G401.6 (cell line): ENCODE data around the gene ACSF2.
"Not testable (repeated sequence)": the region's sequence is repeated elsewhere in the genome, so short reads cannot be mapped to it uniquely, and the experiment has no call there.

Experiments
- FAIRE-seq: peaks from 2 replicates; lab custom pipeline; 2012; peaks lifted over from hg19 to GRCh38; lab: Jason Lieb, UNC

Gene ACSF2

GRCh38 chr17:50407921-50408320 lies 18.1 kb upstream of the ACSF2 start:
- FAIRE-seq = no peak

GRCh38 chr17:50412188-50412732 lies 13.8 kb upstream of the ACSF2 start:
- FAIRE-seq = no peak

- no peak for FAIRE-seq
Measured at GRCh38 chr17:50414808-50415207, 11.2 kb upstream of the ACSF2 start.

- not testable (repeated sequence) for FAIRE-seq
Measured at GRCh38 chr17:50419577-50419976, 6.4 kb upstream of the ACSF2 start.

GRCh38 chr17:50420419-50421112 lies 5.5 kb upstream of the ACSF2 start:
- FAIRE-seq = no peak

GRCh38 chr17:50421308-50422051 lies 4.5 kb upstream of the ACSF2 start:
- FAIRE-seq = no peak

- FAIRE-seq = no peak
Measured at GRCh38 chr17:50422738-50423137, 3.3 kb upstream of the ACSF2 start.

- FAIRE-seq = no peak
Measured at GRCh38 chr17:50423553-50424159, 2.4 kb upstream of the ACSF2 start.

- no peak for FAIRE-seq
Measured at GRCh38 chr17:50424246-50424995, 1.6 kb upstream of the ACSF2 start.

- FAIRE-seq = no peak
Measured at GRCh38 chr17:50424996-50425681, 879 bp upstream of the ACSF2 start.

- FAIRE-seq = no peak
Measured at GRCh38 chr17:50426472-50426782, 409 bp downstream of the ACSF2 start.

- no peak for FAIRE-seq
Measured at GRCh38 chr17:50426814-50427787, 1.1 kb downstream of the ACSF2 start.

GRCh38 chr17:50428126-50428525 lies 2.1 kb downstream of the ACSF2 start:
- not testable (repeated sequence) for FAIRE-seq

- FAIRE-seq = no peak
Measured at GRCh38 chr17:50428831-50429424, 2.9 kb downstream of the ACSF2 start.

GRCh38 chr17:50429793-50430192 lies 3.8 kb downstream of the ACSF2 start:
- FAIRE-seq = no peak

- no peak for FAIRE-seq
Measured at GRCh38 chr17:50430821-50431618, 5.0 kb downstream of the ACSF2 start.

- no peak for FAIRE-seq
Measured at GRCh38 chr17:50432125-50432762, 6.2 kb downstream of the ACSF2 start.

GRCh38 chr17:50437409-50437808 lies 11.4 kb downstream of the ACSF2 start:
- no peak for FAIRE-seq

GRCh38 chr17:50439008-50439407 lies 13.0 kb downstream of the ACSF2 start:
- no peak for FAIRE-seq
